Measurements from ENCODE around the gene SLC7A9. TPM values are rescaled to one million over a fixed set of nuclear protein-coding genes. Genes with fewer than 3 reads are reported as not detected.
"Not testable (repeated sequence)": the region's sequence is repeated elsewhere in the genome, so short reads cannot be mapped to it uniquely, and the experiment has no call there.

The SLC7A9 gene
- total RNA-seq, 1 donor from 2014 or later: not detected

- DNase-seq (ENCODE audit: low read depth, low spot score): no peak
Observed at GRCh38 chr19:32802840-32803239, 66.7 kb downstream of the SLC7A9 start.

- DNase-seq (ENCODE audit: low read depth, low spot score): no peak
Observed at GRCh38 chr19:32800754-32801153, 68.8 kb downstream of the SLC7A9 start.

- no peak for DNase-seq (ENCODE audit: low read depth, low spot score)
Observed at GRCh38 chr19:32800191-32800590, 69.4 kb downstream of the SLC7A9 start.

- no peak for DNase-seq (ENCODE audit: low read depth, low spot score)
Observed at GRCh38 chr19:32798201-32798600, 71.4 kb downstream of the SLC7A9 start.

GRCh38 chr19:32789429-32789828 is 80.1 kb downstream of the SLC7A9 start:
- DNase-seq (ENCODE audit: low read depth, low spot score): no peak

GRCh38 chr19:32787895-32788294 is 81.7 kb downstream of the SLC7A9 start:
- DNase-seq (ENCODE audit: low read depth, low spot score): not testable (repeated sequence)

- not testable (repeated sequence) for DNase-seq (ENCODE audit: low read depth, low spot score)
Observed at GRCh38 chr19:32787161-32787813, 82.3 kb downstream of the SLC7A9 start.

- not testable (repeated sequence) for DNase-seq (ENCODE audit: low read depth, low spot score)
Observed at GRCh38 chr19:32782089-32782488, 87.5 kb downstream of the SLC7A9 start.

- DNase-seq (ENCODE audit: low read depth, low spot score): no peak
Observed at GRCh38 chr19:32781280-32781679, 88.3 kb downstream of the SLC7A9 start.

Other genes with a start within 250 kb of the SLC7A9 start
- 39.1 and 54.4 TPM in 2 replicates for gene ANKRD27, start 194.6 kb downstream of the SLC7A9 start, total RNA-seq
- gene RGS9BP, start 193.9 kb downstream of the SLC7A9 start, total RNA-seq: 0.26 and 0.42 TPM in 2 replicates
- gene NUDT19, start 177.9 kb downstream of the SLC7A9 start, total RNA-seq: 9.5 and 9.8 TPM in 2 replicates
- gene TDRD12, start 150.0 kb downstream of the SLC7A9 start, total RNA-seq: 0.07 and 0.40 TPM in 2 replicates
- 10.6 and 11.2 TPM in 2 replicates for gene CEP89, start 102.2 kb upstream of the SLC7A9 start, total RNA-seq
- 2.9 and 3.5 TPM in 2 replicates for gene FAAP24, start 102.5 kb upstream of the SLC7A9 start, total RNA-seq
- gene RHPN2, start 195.1 kb upstream of the SLC7A9 start, total RNA-seq: 2.4 and 3.3 TPM in 2 replicates
- 7.1 and 7.3 TPM in 2 replicates for gene GPATCH1, start 211.4 kb upstream of the SLC7A9 start, total RNA-seq